Adrenal gland (tissue), 5 donors: ENCODE measurements around the gene ECI2.

Experiments used
- POLR2A ChIP-seq, 2 donors: fragments of 450-650 bp; IDR thresholded peaks; one replicate each; pipeline ENCODE4 v1.6.1; 2017; ENCODE audit warnings: antibody characterized with exemption in 2 of 2, mild to moderate bottlenecking in 2 of 2, moderate library complexity in 1 of 2
- TF ChIP-seq, protein P1 (sequence below), 6 experiments: fragments of 450-650 bp in 4 of 6; fragments of 200-600 bp in 2 of 6; sonication (generic) in 1 of 6; IDR thresholded peaks; 1 replicate in 5 of 6; 2 replicates in 1 of 6; pipeline versions ENCODE4 v1.5.1 to v1.8.0; 2016 to 2021; ENCODE audit warnings: antibody characterized with exemption in 6 of 6, mild to moderate bottlenecking in 2 of 6, moderate library complexity in 1 of 6
- donor health status: DM: no; HTN: no; CAD: no.

DNA sequence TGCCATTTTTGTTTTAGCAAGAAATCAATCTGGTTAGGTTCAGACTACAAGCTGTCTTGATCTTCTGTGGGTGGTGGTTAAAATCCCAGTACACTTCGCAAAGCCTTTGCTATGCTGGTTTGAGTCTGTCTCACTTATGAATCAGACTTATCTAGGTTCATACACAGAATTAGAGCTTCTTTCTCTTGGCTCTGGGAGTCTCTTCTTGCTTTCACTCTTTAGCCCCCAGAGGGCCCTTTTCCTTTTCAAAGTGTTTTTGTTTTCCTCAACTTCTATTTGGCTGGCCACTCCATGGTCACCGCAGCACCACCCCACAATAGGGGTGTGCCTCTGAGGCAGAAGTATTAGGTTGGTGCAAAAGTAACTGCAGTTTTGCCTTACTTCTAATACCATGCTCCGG is 21.3 kb downstream of the ECI2 start:
- TF ChIP-seq, protein P1, sequence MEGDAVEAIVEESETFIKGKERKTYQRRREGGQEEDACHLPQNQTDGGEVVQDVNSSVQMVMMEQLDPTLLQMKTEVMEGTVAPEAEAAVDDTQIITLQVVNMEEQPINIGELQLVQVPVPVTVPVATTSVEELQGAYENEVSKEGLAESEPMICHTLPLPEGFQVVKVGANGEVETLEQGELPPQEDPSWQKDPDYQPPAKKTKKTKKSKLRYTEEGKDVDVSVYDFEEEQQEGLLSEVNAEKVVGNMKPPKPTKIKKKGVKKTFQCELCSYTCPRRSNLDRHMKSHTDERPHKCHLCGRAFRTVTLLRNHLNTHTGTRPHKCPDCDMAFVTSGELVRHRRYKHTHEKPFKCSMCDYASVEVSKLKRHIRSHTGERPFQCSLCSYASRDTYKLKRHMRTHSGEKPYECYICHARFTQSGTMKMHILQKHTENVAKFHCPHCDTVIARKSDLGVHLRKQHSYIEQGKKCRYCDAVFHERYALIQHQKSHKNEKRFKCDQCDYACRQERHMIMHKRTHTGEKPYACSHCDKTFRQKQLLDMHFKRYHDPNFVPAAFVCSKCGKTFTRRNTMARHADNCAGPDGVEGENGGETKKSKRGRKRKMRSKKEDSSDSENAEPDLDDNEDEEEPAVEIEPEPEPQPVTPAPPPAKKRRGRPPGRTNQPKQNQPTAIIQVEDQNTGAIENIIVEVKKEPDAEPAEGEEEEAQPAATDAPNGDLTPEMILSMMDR (IDR thresholded peaks at IDR 0.05) = no peak
- TF ChIP-seq POLR2A (IDR thresholded peaks at IDR 0.05) = no peak
